WI38 (cell line): ENCODE measurements around the gene CEMIP.

Experiments
- H3K4me3 ChIP-seq: 2 replicates; pipeline ENCODE4 v1.5.1; 2011; ENCODE audit warnings: low read depth, mild to moderate bottlenecking, control low read depth, low read length
- TF ChIP-seq, protein P1 (sequence below): IDR thresholded peaks from 2 replicates; pipeline ENCODE4 v1.5.1; 2012; ENCODE audit warnings: low read depth, mild to moderate bottlenecking, control low read depth, low read length

The CEMIP gene

DNA sequence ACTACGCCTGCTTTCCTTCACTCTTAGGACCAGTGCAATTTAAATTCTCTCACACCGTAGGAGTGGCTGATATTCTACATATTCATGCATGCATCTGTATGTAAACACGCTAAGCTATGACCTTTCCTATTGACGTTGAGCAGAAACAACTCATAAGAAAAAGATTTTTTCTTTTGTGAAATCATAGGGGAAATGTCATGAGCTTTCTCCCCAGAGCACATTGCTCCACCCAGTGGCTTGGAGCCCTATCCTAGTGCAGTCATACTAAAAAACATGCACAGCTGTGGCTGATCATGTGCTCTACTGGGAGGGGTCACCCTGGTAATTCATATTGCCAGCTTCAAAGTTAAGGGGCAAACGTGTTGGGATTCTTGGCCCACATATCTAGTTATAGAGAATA is 212.3 kb downstream of the CEMIP start:
- TF ChIP-seq, protein P1, sequence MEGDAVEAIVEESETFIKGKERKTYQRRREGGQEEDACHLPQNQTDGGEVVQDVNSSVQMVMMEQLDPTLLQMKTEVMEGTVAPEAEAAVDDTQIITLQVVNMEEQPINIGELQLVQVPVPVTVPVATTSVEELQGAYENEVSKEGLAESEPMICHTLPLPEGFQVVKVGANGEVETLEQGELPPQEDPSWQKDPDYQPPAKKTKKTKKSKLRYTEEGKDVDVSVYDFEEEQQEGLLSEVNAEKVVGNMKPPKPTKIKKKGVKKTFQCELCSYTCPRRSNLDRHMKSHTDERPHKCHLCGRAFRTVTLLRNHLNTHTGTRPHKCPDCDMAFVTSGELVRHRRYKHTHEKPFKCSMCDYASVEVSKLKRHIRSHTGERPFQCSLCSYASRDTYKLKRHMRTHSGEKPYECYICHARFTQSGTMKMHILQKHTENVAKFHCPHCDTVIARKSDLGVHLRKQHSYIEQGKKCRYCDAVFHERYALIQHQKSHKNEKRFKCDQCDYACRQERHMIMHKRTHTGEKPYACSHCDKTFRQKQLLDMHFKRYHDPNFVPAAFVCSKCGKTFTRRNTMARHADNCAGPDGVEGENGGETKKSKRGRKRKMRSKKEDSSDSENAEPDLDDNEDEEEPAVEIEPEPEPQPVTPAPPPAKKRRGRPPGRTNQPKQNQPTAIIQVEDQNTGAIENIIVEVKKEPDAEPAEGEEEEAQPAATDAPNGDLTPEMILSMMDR, result no peak
- no peak overlapping the region for H3K4me3 ChIP-seq

DNA sequence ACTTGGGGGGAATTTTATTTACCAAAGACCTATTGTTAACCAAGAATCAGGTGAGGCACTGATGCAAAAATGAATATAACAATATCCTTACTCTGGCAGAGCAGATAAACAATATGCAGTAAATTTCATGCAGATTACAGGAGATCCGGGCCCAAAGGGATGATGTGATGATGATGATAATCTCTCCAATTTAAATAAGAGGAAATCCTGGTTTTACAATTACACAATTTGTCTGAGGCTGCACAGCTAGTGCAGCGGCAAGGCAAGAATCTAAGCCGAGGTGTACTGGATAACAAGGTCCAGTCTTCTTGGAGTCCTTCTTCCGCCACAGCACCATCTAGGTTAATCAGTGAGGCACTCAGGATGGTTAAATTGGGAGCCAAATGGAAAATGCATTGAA is 212.8 kb downstream of the CEMIP start:
- TF ChIP-seq, protein P1, result no peak

DNA sequence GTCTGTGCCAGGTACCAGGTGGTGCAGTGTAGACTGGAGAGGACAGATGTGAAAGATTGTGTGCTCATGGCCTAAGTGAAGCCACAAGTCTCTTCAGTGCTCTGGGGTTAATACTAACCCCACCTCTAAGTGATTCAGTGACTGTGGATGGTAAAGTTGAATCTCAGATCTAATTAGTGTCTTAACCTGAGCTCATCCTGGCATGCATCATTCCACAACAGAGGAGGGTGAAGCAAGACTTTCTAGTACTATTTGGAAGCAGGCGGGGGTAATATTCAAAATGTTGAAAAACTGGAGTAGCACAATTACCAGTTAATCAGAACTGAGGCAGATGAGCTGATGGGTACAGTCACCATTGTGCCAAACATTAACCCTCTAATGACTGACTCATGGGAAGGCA is 213.3 kb downstream of the CEMIP start:
- TF ChIP-seq, protein P1, result no peak

More for the DNA sequence above, 212.8 kb downstream of the CEMIP start:
- no peak overlapping the region for H3K4me3 ChIP-seq

DNA sequence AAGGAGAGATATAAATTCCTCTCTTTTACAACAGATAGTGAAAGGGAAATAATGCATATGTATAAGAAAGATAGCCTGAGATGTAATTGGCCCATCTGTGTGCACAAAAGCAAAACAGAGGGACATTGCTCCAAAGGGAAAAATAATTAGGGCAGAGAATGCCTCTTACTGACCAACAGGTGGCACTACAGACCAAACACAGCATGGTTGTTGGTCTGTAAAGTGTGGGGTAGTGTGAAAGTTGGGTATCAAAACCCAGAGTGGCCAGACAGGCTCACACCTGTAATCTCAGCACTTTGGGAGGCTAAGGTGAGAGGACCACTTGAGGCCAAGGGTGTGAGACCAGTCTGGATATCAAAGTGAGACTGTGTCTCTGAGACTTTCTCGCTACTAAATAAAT is 217.1 kb downstream of the CEMIP start:
- no peak overlapping the region for H3K4me3 ChIP-seq
- TF ChIP-seq, protein P1, result peak; percentile 31; the same call in 1 of the 2 replicates

More for the DNA sequence above, 213.3 kb downstream of the CEMIP start:
- no peak overlapping the region for H3K4me3 ChIP-seq

DNA sequence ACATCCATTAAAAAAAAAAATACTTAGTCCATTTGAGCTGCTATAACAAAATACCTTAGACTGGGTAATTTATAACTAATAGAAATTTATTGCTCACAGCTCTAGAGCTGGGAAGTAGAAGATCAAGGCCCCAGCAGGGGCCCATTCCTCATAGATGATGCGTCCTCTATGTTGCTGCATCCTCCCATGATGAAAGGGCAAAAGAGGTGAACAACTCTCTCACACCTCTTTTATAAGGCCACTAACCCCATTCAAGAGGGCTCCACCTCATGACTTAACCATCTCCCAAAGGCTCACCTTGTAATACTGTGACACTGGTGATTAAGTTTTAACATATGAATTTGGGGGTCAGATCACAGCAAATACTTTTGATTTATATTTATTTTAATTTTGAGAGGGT is 218.5 kb downstream of the CEMIP start:
- no peak overlapping the region for H3K4me3 ChIP-seq
- TF ChIP-seq, protein P1, result no peak

DNA sequence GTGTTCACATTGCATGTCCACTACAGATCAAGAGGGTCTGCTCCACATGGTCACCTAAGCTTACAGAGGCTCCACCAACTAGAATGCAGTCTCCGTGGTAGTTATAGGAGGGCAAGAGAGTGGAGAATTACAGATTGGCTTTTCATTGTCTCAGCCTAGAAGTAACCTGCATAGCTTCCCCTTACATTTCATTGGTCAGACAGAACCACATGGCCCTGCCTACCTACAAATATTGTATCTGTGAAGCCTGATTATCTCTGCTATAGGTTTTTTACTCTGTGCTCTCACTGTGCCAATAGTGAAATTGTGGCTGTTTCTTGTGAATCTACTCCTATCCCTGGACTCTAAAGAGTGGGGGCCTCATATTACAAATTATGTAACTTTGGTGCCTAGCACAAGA is 219.1 kb downstream of the CEMIP start:
- TF ChIP-seq, protein P1, result no peak
- no peak overlapping the region for H3K4me3 ChIP-seq

DNA sequence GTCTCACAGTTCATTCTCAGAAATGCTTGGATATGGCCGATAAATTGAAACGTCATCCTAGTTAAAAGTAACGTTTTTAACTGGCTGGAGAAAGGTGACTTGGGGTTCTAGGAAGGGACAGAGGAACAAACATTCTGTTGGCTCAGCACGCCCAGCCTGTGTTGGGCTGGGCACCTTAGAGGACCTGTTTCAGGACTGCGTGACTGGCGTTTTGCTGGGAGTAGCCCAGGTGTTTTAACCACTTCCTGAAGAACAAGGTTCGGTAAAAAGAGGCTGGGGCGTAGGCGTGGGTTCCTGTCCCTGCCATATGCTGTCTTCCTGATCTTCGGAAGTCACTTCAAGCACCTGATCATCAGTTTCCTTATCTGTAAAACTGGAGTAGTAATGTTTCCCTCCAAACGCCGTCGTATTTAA is 220.5 kb downstream of the CEMIP start:
- H3K4me3 ChIP-seq, result peak overlapping the region; percentile 90

More for the DNA sequence above, 220.5 kb downstream of the CEMIP start:
- TF ChIP-seq, protein P1, result no peak
